Neural progenitor cell (in vitro differentiated cells): ENCODE data around the gene HCAR2.

Experiments
- CTCF ChIP-seq: fragments of 200-600 bp; sonication (generic); IDR thresholded peaks from 2 replicates; pipeline ENCODE4 v1.5.1; 2017; ENCODE audit warnings: antibody characterized with exemption, mild to moderate bottlenecking
- EZH2 ChIP-seq: fragments of 200-600 bp; sonication (generic); IDR thresholded peaks from 2 replicates; pipeline ENCODE4 v1.6.1; 2017; ENCODE audit warnings: antibody characterized with exemption, mild to moderate bottlenecking, moderate library complexity

GRCh38 chr12:122656298-122656697 lies 46.9 kb downstream of the HCAR2 start:
- no peak for TF ChIP-seq CTCF
- no peak for TF ChIP-seq EZH2
